T-helper 2 cell treated with Interferon-gamma antibody and Interleukin-4, amounts not matched to agents 5 μg/mL and 100 μg/mL, for 36 hours (primary cell): Measurements from ENCODE around the gene MCF2L.
"Not testable (repeated sequence)": the region's sequence is repeated elsewhere in the genome, so short reads cannot be mapped to it uniquely, and the experiment has no call there.

Experiments used
- DNase-seq: peaks from one replicate; pipeline ENCODE4 v3.0.0; 2021; ENCODE audit warnings: low spot score
- H3K27ac Mint-ChIP-seq: one replicate; pipeline ENCODE4 v1.8.0; 2021; ENCODE audit warnings: mild to moderate bottlenecking, mixed read lengths
- H3K27me3 Mint-ChIP-seq: one replicate; pipeline ENCODE4 v1.8.0; 2021; ENCODE audit warnings: low read depth, mixed read lengths
- H3K36me3 Mint-ChIP-seq: one replicate; pipeline ENCODE4 v1.8.0; 2021; ENCODE audit warnings: low read depth, mixed read lengths
- H3K4me1 Mint-ChIP-seq: one replicate; pipeline ENCODE4 v1.8.0; 2021; ENCODE audit warnings: low read depth, mixed read lengths
- H3K4me3 Mint-ChIP-seq: one replicate; pipeline ENCODE4 v1.8.0; 2022; ENCODE audit warnings: mild to moderate bottlenecking, moderate library complexity, mixed read lengths
- H3K9me3 Mint-ChIP-seq: one replicate; pipeline ENCODE4 v1.8.0; 2021; ENCODE audit warnings: mixed read lengths

The MCF2L gene

GRCh38 chr13:113098162-113098732 is 129.2 kb downstream of the MCF2L start:
- H3K27me3 Mint-ChIP-seq, result no peaks in the 10 kb centered on the region
- no peaks in the 10 kb centered on the region for H3K36me3 Mint-ChIP-seq
- no peak overlapping the region for H3K4me3 Mint-ChIP-seq
- no peaks in the 10 kb centered on the region for H3K4me1 Mint-ChIP-seq
- no peak overlapping the region for H3K27ac Mint-ChIP-seq
- DNase-seq, result no peak
- H3K9me3 Mint-ChIP-seq, result no peaks in the 10 kb centered on the region

GRCh38 chr13:113099142-113099541 is 130.1 kb downstream of the MCF2L start:
- H3K4me3 Mint-ChIP-seq, result no peak overlapping the region
- H3K27me3 Mint-ChIP-seq, result no peaks in the 10 kb centered on the region
- no peaks in the 10 kb centered on the region for H3K4me1 Mint-ChIP-seq
- DNase-seq, result no peak
- no peaks in the 10 kb centered on the region for H3K9me3 Mint-ChIP-seq
- no peaks in the 10 kb centered on the region for H3K36me3 Mint-ChIP-seq
- H3K27ac Mint-ChIP-seq, result no peak overlapping the region

- not testable (repeated sequence) for H3K27me3 Mint-ChIP-seq, H3K9me3 Mint-ChIP-seq, H3K27ac Mint-ChIP-seq, DNase-seq, H3K4me1 Mint-ChIP-seq, H3K36me3 Mint-ChIP-seq, H3K4me3 Mint-ChIP-seq
Measured at GRCh38 chr13:113102302-113102701, 133.3 kb downstream of the MCF2L start.

- no peak overlapping the region for H3K4me3 Mint-ChIP-seq
- H3K4me1 Mint-ChIP-seq, result no peaks in the 10 kb centered on the region
- H3K9me3 Mint-ChIP-seq, result no peaks in the 10 kb centered on the region
- H3K27me3 Mint-ChIP-seq, result no peaks in the 10 kb centered on the region
- H3K36me3 Mint-ChIP-seq, result no peaks in the 10 kb centered on the region
- H3K27ac Mint-ChIP-seq, result no peak overlapping the region
- no peak for DNase-seq
Measured at GRCh38 chr13:113102727-113103126, 133.7 kb downstream of the MCF2L start.

GRCh38 chr13:113103646-113104045 is 134.6 kb downstream of the MCF2L start:
- DNase-seq, result no peak
- Mint-ChIP-seq H3K9me3 (no peaks in the 10 kb centered on the region), H3K36me3 (no peaks in the 10 kb centered on the region), H3K27me3 (no peaks in the 10 kb centered on the region), H3K4me1 (no peaks in the 10 kb centered on the region), H3K4me3 (no peak overlapping the region), H3K27ac (no peak overlapping the region)

- Mint-ChIP-seq H3K4me3 (no peak within 1 kb of the TSS), H3K9me3 (no peaks in the 10 kb centered on the region), H3K36me3 (no peaks in the 10 kb centered on the region), H3K4me1 (no peaks in the 10 kb centered on the region), H3K27ac (no peak within 1 kb of the TSS), H3K27me3 (peaks cover 3% of the 10 kb centered on the region)
- DNase-seq, result no peak
Measured at GRCh38 chr13:113105032-113105920, 136.3 kb downstream of the MCF2L start, which contains the start of gene F7. Gene F7 (plus strand): TSS chr13:113105791. CDS start chr13:113105842, 51 bp downstream.

GRCh38 chr13:113105921-113106452 is 137.0 kb downstream of the MCF2L start:
- Mint-ChIP-seq H3K4me1 (no peaks in the 10 kb centered on the region), H3K9me3 (no peaks in the 10 kb centered on the region), H3K4me3 (no peak overlapping the region), H3K27ac (no peak overlapping the region), H3K27me3 (peaks cover 5% of the 10 kb centered on the region), H3K36me3 (no peaks in the 10 kb centered on the region)
- DNase-seq, result no peak

GRCh38 chr13:113106711-113107351 is 137.8 kb downstream of the MCF2L start:
- Mint-ChIP-seq H3K36me3 (no peaks in the 10 kb centered on the region), H3K27ac (no peak overlapping the region), H3K27me3 (peaks cover 6% of the 10 kb centered on the region), H3K4me3 (no peak overlapping the region), H3K9me3 (no peaks in the 10 kb centered on the region), H3K4me1 (no peaks in the 10 kb centered on the region)
- no peak for DNase-seq

GRCh38 chr13:113108521-113108920 is 139.5 kb downstream of the MCF2L start:
- not testable (repeated sequence) for H3K36me3 Mint-ChIP-seq, H3K27ac Mint-ChIP-seq, H3K4me3 Mint-ChIP-seq, H3K4me1 Mint-ChIP-seq, H3K9me3 Mint-ChIP-seq, DNase-seq, H3K27me3 Mint-ChIP-seq

- no peaks in the 10 kb centered on the region for H3K36me3 Mint-ChIP-seq
- H3K27me3 Mint-ChIP-seq, result peaks cover 6% of the 10 kb centered on the region
- H3K27ac Mint-ChIP-seq, result no peak overlapping the region
- H3K4me1 Mint-ChIP-seq, result no peaks in the 10 kb centered on the region
- H3K9me3 Mint-ChIP-seq, result no peaks in the 10 kb centered on the region
- DNase-seq, result no peak
- H3K4me3 Mint-ChIP-seq, result no peak overlapping the region
Measured at GRCh38 chr13:113109151-113110047, 140.4 kb downstream of the MCF2L start.

GRCh38 chr13:113110048-113110851 is 141.2 kb downstream of the MCF2L start:
- no peaks in the 10 kb centered on the region for H3K4me1 Mint-ChIP-seq
- DNase-seq, result no peak
- H3K36me3 Mint-ChIP-seq, result no peaks in the 10 kb centered on the region
- H3K4me3 Mint-ChIP-seq, result no peak overlapping the region
- no peaks in the 10 kb centered on the region for H3K9me3 Mint-ChIP-seq
- H3K27ac Mint-ChIP-seq, result no peak overlapping the region
- H3K27me3 Mint-ChIP-seq, result peaks cover 6% of the 10 kb centered on the region

GRCh38 chr13:113110852-113111315 is 141.9 kb downstream of the MCF2L start:
- Mint-ChIP-seq H3K9me3 (no peaks in the 10 kb centered on the region), H3K4me3 (no peak overlapping the region), H3K27ac (no peak overlapping the region), H3K36me3 (no peaks in the 10 kb centered on the region), H3K4me1 (no peaks in the 10 kb centered on the region), H3K27me3 (peaks cover 6% of the 10 kb centered on the region)
- no peak for DNase-seq

GRCh38 chr13:113111821-113112220 is 142.8 kb downstream of the MCF2L start:
- not testable (repeated sequence) for H3K36me3 Mint-ChIP-seq, H3K27ac Mint-ChIP-seq, H3K4me3 Mint-ChIP-seq, H3K9me3 Mint-ChIP-seq, H3K27me3 Mint-ChIP-seq, DNase-seq, H3K4me1 Mint-ChIP-seq
